HEK293T (cell line): ENCODE measurements around the gene FBXO8.

Source experiments
- CTCF ChIA-PET: fragments of 350-600 bp; formaldehyde crosslinking; extraction: SDS; loops from one replicate; lab custom pipeline; 2021; ENCODE audit warnings: antibody characterized with exemption, inconsistent platforms; lab: Yijun Ruan, JAX
- POLR2A ChIA-PET: fragments of 350-600 bp; formaldehyde crosslinking; extraction: SDS; loops from one replicate; lab custom pipeline; 2020; ENCODE audit warnings: antibody characterized with exemption, inconsistent platforms; lab: Yijun Ruan, JAX
- DNase-seq: peaks from one replicate; pipeline ENCODE4 v3.0.0; 2012; ENCODE audit warnings: mixed read lengths; ENCODE audit errors: extremely low spot score
- ARNT ChIP-seq: fragments of 450-650 bp; IDR thresholded peaks from 2 replicates; pipeline ENCODE4 v1.6.1; 2017; ENCODE audit warnings: mild to moderate bottlenecking
- BHLHE40 ChIP-seq: fragments of 450-650 bp; IDR thresholded peaks from 2 replicates; pipeline ENCODE4 v1.6.1; 2016; ENCODE audit warnings: mild to moderate bottlenecking, moderate library complexity, borderline replicate concordance
- CTBP1 ChIP-seq: fragments of 450-650 bp; IDR thresholded peaks from 2 replicates; pipeline ENCODE4 v1.6.1; 2016; ENCODE audit warnings: borderline replicate concordance
- ELF4 ChIP-seq: fragments of 450-650 bp; IDR thresholded peaks from 2 replicates; pipeline ENCODE4 v1.6.1; 2017; ENCODE audit warnings: antibody characterized with exemption
- FOXA1 ChIP-seq: fragments of 450-650 bp; IDR thresholded peaks from 2 replicates; pipeline ENCODE4 v1.6.1; 2016; ENCODE audit warnings: mild to moderate bottlenecking
- FOXK2 ChIP-seq: fragments of 450-650 bp; IDR thresholded peaks from 2 replicates; pipeline ENCODE4 v1.6.1; 2016; ENCODE audit warnings: mild to moderate bottlenecking
- FOXM1 ChIP-seq: fragments of 450-650 bp; IDR thresholded peaks from 2 replicates; pipeline ENCODE4 v1.6.1; 2017; ENCODE audit warnings: mild to moderate bottlenecking, borderline replicate concordance
- HDGF ChIP-seq: fragments of 450-650 bp; IDR thresholded peaks from 2 replicates; pipeline ENCODE4 v1.6.1; 2017; ENCODE audit warnings: antibody characterized with exemption, borderline replicate concordance
- L3MBTL2 ChIP-seq: fragments of 450-650 bp; conservative IDR thresholded peaks from 2 replicates; pipeline ENCODE4 v1.6.1; 2016; ENCODE audit warnings: mild to moderate bottlenecking
- LEF1 ChIP-seq: fragments of 450-650 bp; IDR thresholded peaks from 2 replicates; pipeline ENCODE4 v1.6.1; 2017; ENCODE audit warnings: mild to moderate bottlenecking, borderline replicate concordance
- NFRKB ChIP-seq: fragments of 450-650 bp; IDR thresholded peaks from 2 replicates; pipeline ENCODE4 v1.6.1; 2016; ENCODE audit warnings: mild to moderate bottlenecking, moderate library complexity
- SP1 ChIP-seq: fragments of 450-650 bp; IDR thresholded peaks from 2 replicates; pipeline ENCODE4 v1.6.1; 2017
- SUZ12 ChIP-seq: fragments of 450-650 bp; IDR thresholded peaks from 2 replicates; pipeline ENCODE4 v1.6.1; 2016; ENCODE audit warnings: mild to moderate bottlenecking
- TARDBP ChIP-seq: fragments of 450-650 bp; IDR thresholded peaks from 2 replicates; pipeline ENCODE4 v1.6.1; 2016
- ZNF384 ChIP-seq: fragments of 450-650 bp; IDR thresholded peaks from 2 replicates; pipeline ENCODE4 v1.6.1; 2016
- TF ChIP-seq, protein P1 (sequence below): fragments of 450-650 bp; IDR thresholded peaks from 2 replicates; pipeline ENCODE4 v1.6.1; 2016

FBXO8 gene

DNA sequence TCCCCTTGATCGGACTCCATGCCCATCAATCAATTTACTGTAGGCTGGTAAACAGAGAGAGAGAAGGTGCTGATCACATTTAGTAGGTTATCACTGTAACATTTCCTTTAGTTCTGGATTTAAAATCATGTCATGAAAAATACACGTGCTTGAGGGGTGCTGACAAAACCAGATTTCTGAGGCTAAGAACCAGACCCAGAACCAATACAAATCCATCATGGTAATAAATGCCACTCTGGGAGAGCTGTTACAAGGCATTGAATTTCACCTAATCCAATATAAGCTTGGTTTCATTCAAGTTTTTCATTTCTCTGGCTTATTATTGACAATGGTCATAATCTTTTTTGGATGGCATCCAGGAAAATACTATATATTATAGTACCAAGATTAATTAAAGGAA is 54.5 kb downstream of the FBXO8 start:
- no peak for TF ChIP-seq FOXK2
- TF ChIP-seq L3MBTL2: no peak
- TF ChIP-seq, protein P1, sequence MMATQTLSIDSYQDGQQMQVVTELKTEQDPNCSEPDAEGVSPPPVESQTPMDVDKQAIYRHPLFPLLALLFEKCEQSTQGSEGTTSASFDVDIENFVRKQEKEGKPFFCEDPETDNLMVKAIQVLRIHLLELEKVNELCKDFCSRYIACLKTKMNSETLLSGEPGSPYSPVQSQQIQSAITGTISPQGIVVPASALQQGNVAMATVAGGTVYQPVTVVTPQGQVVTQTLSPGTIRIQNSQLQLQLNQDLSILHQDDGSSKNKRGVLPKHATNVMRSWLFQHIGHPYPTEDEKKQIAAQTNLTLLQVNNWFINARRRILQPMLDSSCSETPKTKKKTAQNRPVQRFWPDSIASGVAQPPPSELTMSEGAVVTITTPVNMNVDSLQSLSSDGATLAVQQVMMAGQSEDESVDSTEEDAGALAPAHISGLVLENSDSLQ: peak; percentile 77
- TF ChIP-seq LEF1: no peak
- TF ChIP-seq CTBP1: no peak
- TF ChIP-seq NFRKB: no peak
- TF ChIP-seq BHLHE40: no peak
- POLR2A ChIA-PET: interaction anchor here (1.2 to 1.4 kb wide), 2 partner anchors 12 to 55 kb away, joined by 4 to 6 read pairs; partner anchors contain the start of genes CEP44 and FBXO8
- CTCF ChIA-PET: no interaction called here
- DNase-seq: no peak

DNA sequence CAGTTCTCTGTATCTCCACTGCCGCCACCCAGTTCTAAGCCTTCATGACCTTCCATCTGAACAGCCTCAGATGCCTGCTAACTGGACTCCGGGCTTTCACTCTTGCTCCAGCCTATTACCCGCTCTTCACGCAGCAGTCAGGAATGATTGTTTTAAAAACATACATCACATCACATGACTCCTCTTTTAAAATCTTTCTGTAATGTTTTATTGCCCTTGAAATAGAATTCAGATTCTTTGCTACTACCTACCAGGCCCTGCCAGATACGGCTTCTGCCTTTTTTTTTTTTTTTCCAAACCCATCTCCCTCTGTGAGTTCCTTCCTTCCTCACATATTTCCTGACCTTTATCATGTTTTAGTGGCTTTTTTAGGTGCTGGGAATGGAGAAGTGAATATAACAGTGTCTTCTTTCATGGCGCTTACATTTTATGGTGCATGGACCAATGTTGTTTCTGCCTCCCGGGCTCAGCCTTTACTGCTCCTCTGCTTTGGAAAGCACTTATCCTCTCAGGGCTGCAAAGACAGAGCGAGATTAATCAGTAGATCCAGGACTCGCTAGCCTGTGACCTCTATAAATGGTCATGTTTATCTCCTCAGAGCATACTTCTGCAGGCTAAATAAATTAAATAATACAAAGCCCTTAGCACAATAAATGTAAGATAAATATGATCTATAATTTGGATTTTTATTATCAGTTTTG is 58.0 kb downstream of the FBXO8 start:
- TF ChIP-seq BHLHE40: no peak
- peak; percentile 87 for TF ChIP-seq CTBP1
- no peak for TF ChIP-seq FOXA1
- no peak for TF ChIP-seq SUZ12
- TF ChIP-seq L3MBTL2: no peak
- TF ChIP-seq SP1: no peak
- TF ChIP-seq LEF1: no peak
- no peak for TF ChIP-seq FOXK2
- TF ChIP-seq HDGF: no peak
- TF ChIP-seq ARNT: no peak
- peak; percentile 92 for TF ChIP-seq ZNF384
- no peak for TF ChIP-seq NFRKB
- TF ChIP-seq TARDBP: no peak
- TF ChIP-seq, protein P1: peak; percentile 46
- peak; percentile 74; the same call in 1 of the 2 replicates for TF ChIP-seq FOXM1
- no peak for TF ChIP-seq ELF4
- POLR2A ChIA-PET: no interaction called here
- CTCF ChIA-PET: interaction anchor here (1.6 kb wide), 1 partner anchor 42 kb away, joined by 4 read pairs; no protein-coding TSS in a partner anchor
- DNase-seq: peak; percentile 39

DNA sequence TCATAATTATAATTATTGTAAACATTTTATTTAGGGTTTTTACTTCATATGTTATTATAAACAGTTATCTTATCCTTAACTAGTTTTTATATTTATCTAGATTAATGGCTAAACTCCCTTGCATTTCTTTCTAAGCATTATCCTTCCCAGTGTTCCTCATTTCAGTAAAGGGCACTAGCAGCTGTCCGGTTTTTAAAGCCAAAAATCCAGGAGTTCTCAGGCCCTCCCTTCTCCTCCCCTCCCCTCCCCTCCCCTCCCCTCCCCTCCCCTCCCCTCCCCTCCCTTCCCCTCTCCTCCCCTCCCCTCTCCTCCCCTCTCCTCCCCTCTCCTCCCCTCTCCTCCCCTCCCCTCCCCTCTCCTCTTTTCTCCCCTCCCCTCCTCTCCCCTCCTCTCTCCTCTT is 58.9 kb downstream of the FBXO8 start:
- TF ChIP-seq ELF4 (no peak), FOXK2 (no peak), LEF1 (no peak)
- POLR2A ChIA-PET: interaction anchor here (0.6 kb wide), 1 partner anchor 8 kb away, joined by 3 read pairs; no protein-coding TSS in a partner anchor
- CTCF ChIA-PET: interaction anchor here (0.6 to 1.2 kb wide), 2 partner anchors 10 to 58 kb away, joined by 3 read pairs; no protein-coding TSS in a partner anchor
- no peak for DNase-seq

DNA sequence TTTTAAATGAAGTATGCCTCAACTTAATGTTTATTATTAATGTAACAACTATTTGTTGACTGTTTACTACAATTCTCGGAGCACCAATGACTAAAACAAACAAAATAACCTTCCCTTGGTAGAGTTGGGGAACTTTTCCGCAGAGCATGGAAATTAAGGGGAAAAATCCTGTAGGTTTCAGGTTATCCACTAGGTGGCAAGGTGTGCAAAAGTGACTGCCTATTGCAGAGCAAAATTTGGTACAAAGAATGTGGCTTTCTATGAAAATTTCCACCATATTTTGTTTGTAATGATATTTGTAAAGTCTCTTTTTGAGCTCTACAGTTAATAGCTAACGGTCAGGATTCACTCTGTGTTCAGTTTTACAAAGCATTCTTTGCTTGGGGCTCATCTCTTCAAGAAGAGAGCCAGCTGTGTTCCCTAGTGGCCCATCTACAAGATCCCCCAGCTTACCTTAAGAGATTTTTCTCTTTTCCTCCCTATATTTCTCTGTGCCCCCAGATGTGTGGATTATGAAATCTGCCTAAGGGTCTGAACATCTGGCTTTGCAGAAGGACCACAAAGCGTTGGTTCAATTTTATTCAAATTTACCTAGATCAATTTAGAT is 61.1 kb downstream of the FBXO8 start:
- TF ChIP-seq LEF1 (no peak), FOXK2 (no peak), FOXA1 (no peak), L3MBTL2 (no peak), ELF4 (no peak), ZNF384 (no peak), SUZ12 (no peak), HDGF (no peak), TARDBP (no peak), NFRKB (no peak), FOXM1 (no peak), ARNT (no peak), CTBP1 (no peak)
- TF ChIP-seq, protein P1: no peak
- ChIA-PET CTCF (interaction anchor here (0.7 to 0.9 kb wide), 6 partner anchors 11 to 1165 kb away, joined by 3 to 8 read pairs (median 3); no protein-coding TSS in a partner anchor), POLR2A (no interaction called here)
- DNase-seq: peak; percentile 33

DNA sequence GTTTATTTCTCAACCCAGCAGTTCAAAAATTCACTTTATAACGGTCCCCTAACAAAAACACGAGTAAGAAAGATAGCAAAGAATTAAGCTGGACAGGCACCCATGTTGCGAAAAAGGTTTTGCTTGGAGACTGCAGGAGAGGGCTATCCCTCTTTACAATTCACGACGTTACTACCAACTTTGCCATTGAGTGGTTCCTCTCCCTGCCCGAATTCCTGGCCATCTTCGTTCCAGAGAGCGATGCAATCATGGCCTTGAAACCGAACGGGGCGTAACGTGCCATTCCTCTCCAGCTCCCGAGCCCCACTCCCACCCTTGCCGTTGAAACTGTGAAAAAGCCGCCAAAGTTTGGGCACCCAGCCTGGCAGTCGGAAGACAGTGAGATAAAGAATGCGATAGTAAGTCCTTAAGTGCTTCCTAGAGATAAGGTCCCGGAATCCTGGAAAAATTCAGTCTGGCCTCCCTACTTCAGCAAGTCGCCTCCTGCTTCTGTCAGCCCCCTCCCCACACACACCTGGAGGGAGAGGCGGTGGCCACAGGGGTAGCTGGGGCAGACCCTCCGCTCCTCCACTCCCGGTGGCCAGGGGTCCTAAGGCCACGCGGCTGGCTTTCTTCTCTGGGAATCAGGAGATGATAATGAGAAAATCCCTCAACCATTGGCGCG is 65.2 kb downstream of the FBXO8 start:
- TF ChIP-seq FOXM1 (no peak), FOXK2 (no peak), FOXA1 (no peak), ZNF384 (no peak), L3MBTL2 (no peak), HDGF (no peak), BHLHE40 (no peak), SUZ12 (no peak), SP1 (no peak), ARNT (no peak), TARDBP (no peak), CTBP1 (no peak), NFRKB (no peak), ELF4 (no peak), LEF1 (no peak)
- TF ChIP-seq, protein P1: no peak
- no peak for DNase-seq
- CTCF ChIA-PET: interaction anchor here (0.9 kb wide), 1 partner anchor 36 kb away, joined by 3 read pairs; no protein-coding TSS in a partner anchor
- POLR2A ChIA-PET: interaction anchor here (1.2 to 3.3 kb wide), 6 partner anchors 14 to 65 kb away, joined by 4 to 25 read pairs (median 7); partner anchors contain the start of genes CEP44 and FBXO8
